Caco-2 (cell line): ENCODE measurements around the gene PSMG3. TPM values are rescaled to one million over a fixed set of nuclear protein-coding genes. Genes with fewer than 3 reads are reported as not detected.
A peak's percentile ranks its signal among the peaks of the same experiment; 100 is the strongest.

Source experiments
- BruUV-seq: library from RNA; stranded (reverse); fragments of 400-500 nt; replicated peaks from 2 replicates; lab custom pipeline; 2021; lab: Mats Ljungman, UMichigan
- CTCF ChIA-PET: fragments of 300-600 bp; sonication (Branson Sonifier 250); formaldehyde crosslinking; loops from one replicate; lab custom pipeline; 2022; ENCODE audit warnings: antibody characterized with exemption; lab: Charles Lee
- POLR2A ChIA-PET: fragments of 300-600 bp; sonication (Branson Sonifier 250); formaldehyde crosslinking; loops from one replicate; lab custom pipeline; 2022; ENCODE audit warnings: antibody characterized with exemption; lab: Charles Lee
- DNase-seq, 2 experiments: peaks; one replicate each; pipeline versions ENCODE4 v3.0.0 to v3.0.0-alpha.2; 2020 to 2022
- H3K27me3 ChIP-seq: replicated peaks from 2 replicates; pipeline ENCODE4 v1.6.0; 2011; ENCODE audit warnings: low read length; ENCODE audit not compliant: control insufficient read depth, insufficient read depth
- H3K36me3 ChIP-seq: 2 replicates; pipeline ENCODE4 v1.5.1; 2011; ENCODE audit warnings: low read length; ENCODE audit not compliant: control insufficient read depth, insufficient read depth
- H3K4me1 ChIP-seq: fragments of 250-450 bp; sonication (Bioruptor Pico); 2 replicates; pipeline ENCODE4 v1.5.1; 2020; ENCODE audit warnings: mild to moderate bottlenecking
- H3K4me3 ChIP-seq: 2 replicates; pipeline ENCODE4 v1.5.1; 2011; ENCODE audit warnings: low read depth, mild to moderate bottlenecking, control low read depth, low read length
- H3K9me3 ChIP-seq: fragments of 250-450 bp; sonication (Bioruptor Pico); 2 replicates; pipeline ENCODE4 v1.5.1; 2020; ENCODE audit warnings: mild to moderate bottlenecking, moderate library complexity
- H3K27ac Mint-ChIP-seq: one replicate; pipeline ENCODE4 v1.8.0; 2022; ENCODE audit warnings: mixed read lengths; ENCODE audit not compliant: unreplicated experiment
- H3K27me3 Mint-ChIP-seq: one replicate; pipeline ENCODE4 v1.8.0; 2022; ENCODE audit warnings: mixed read lengths; ENCODE audit not compliant: insufficient read depth, unreplicated experiment
- H3K36me3 Mint-ChIP-seq: one replicate; pipeline ENCODE4 v1.8.0; 2022; ENCODE audit warnings: mild to moderate bottlenecking, mixed read lengths; ENCODE audit not compliant: insufficient read depth, unreplicated experiment
- H3K4me1 Mint-ChIP-seq: one replicate; pipeline ENCODE4 v1.8.0; 2022; ENCODE audit warnings: low read depth, mixed read lengths; ENCODE audit not compliant: unreplicated experiment
- H3K4me3 Mint-ChIP-seq: one replicate; pipeline ENCODE4 v1.8.0; 2022; ENCODE audit warnings: mild to moderate bottlenecking, moderate library complexity, mixed read lengths; ENCODE audit not compliant: unreplicated experiment
- H3K9me3 Mint-ChIP-seq: one replicate; pipeline ENCODE4 v1.8.0; 2022; ENCODE audit warnings: mixed read lengths; ENCODE audit not compliant: unreplicated experiment
- intact Hi-C: fragments of 100-400 bp; cut with micrococcal nuclease; formaldehyde crosslinking; loops from one replicate; pipeline ENCODE4 v1.10.0; 2022; ENCODE audit not compliant: unreplicated experiment
- total RNA-seq: library from RNA; stranded (reverse); gene quantifications from 2 replicates; pipeline ENCODE4 v1.2.3, GENCODE V29; 2022
- TF ChIP-seq, protein P1 (sequence below), 2 experiments: fragments of 200-600 bp in 1 of 2; IDR thresholded peaks; 1 replicate in 1 of 2; 2 replicates in 1 of 2; pipeline versions ENCODE4 v1.5.1 to v1.8.0; 2011 to 2022; ENCODE audit warnings: antibody characterized with exemption in 1 of 2, control low read depth in 1 of 2, inconsistent platforms in 1 of 2, low read depth in 1 of 2, low read length in 1 of 2, mild to moderate bottlenecking in 1 of 2, moderate library complexity in 1 of 2; ENCODE audit not compliant: insufficient read depth in 1 of 2, severe bottlenecking in 1 of 2, unreplicated experiment in 1 of 2

Gene PSMG3
- total RNA-seq, 1 experiment from 2014 or later, result 35.1 TPM

DNA sequence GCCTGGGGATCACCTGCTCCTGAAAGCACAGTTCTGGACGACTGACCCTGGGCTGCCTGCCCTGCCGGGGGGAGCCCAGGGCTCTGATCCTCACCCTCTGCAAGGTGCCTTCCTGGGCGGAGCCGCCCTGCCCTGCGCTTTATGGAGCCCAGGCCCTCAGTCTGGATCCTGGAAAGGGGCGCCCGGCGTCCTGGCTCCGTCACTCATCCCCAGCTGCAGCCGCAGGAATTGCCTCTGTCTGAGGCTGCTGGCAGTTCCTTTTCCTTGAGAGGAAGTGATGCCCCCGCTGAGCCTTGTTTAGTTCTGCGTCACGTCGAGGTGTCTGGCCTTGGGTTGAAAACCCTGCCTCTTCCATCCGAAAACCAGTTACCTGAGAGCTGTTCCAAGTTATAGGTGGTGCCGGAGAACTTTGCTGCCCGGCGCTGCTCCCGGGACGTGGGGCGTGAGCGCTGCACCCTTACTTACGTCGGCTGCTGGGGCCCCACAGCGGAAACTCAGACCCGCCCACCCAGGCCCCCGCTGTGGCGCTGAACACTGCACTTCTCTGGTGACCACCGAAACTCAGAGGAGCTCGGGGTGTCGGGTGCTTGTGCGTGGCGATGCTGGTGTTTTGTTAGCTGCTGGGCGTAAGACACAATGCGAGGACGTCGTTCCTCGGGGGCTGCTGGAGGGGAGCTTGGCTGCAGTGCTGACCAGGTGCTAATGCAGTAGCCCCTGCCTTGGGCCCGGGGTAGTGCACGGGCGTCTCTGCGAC lies 34.0 kb downstream of the PSMG3 start:
- CTCF ChIA-PET, result interaction anchor here (0.6 to 3.3 kb wide), 2 partner anchors 20 to 645 kb away, joined by 6 to 28 read pairs; partner anchors contain the start of gene TMEM184A
- POLR2A ChIA-PET, result interaction anchor here (0.5 to 2.4 kb wide), 3 partner anchors 20 to 705 kb away, joined by 4 to 31 read pairs (median 5); partner anchors contain the start of gene TMEM184A
- peaks cover 11% of the 10 kb centered on the region for H3K4me1 Mint-ChIP-seq
- no TSS peak for BruUV-seq
- H3K4me3 Mint-ChIP-seq, result peak overlapping the region; percentile 65
- no peaks in the 10 kb centered on the region for H3K27me3 Mint-ChIP-seq
- H3K27ac Mint-ChIP-seq, result peak overlapping the region; percentile 88
- TF ChIP-seq, protein P1, sequence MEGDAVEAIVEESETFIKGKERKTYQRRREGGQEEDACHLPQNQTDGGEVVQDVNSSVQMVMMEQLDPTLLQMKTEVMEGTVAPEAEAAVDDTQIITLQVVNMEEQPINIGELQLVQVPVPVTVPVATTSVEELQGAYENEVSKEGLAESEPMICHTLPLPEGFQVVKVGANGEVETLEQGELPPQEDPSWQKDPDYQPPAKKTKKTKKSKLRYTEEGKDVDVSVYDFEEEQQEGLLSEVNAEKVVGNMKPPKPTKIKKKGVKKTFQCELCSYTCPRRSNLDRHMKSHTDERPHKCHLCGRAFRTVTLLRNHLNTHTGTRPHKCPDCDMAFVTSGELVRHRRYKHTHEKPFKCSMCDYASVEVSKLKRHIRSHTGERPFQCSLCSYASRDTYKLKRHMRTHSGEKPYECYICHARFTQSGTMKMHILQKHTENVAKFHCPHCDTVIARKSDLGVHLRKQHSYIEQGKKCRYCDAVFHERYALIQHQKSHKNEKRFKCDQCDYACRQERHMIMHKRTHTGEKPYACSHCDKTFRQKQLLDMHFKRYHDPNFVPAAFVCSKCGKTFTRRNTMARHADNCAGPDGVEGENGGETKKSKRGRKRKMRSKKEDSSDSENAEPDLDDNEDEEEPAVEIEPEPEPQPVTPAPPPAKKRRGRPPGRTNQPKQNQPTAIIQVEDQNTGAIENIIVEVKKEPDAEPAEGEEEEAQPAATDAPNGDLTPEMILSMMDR (IDR thresholded peaks at IDR 0.05; ENCODE audit: insufficient read depth in 1 of 2, low read depth in 1 of 2, low read length in 1 of 2, severe bottlenecking in 1 of 2, unreplicated experiment in 1 of 2), result no peak
- no peak for DNase-seq
- H3K27me3 ChIP-seq, result no peaks in the 10 kb centered on the region
- no peaks in the 10 kb centered on the region for H3K9me3 ChIP-seq
- H3K9me3 Mint-ChIP-seq, result no peaks in the 10 kb centered on the region
- H3K4me3 ChIP-seq, result no peak overlapping the region
- H3K36me3 ChIP-seq, result no peaks in the 10 kb centered on the region; the same call in 1 of the 2 replicates
- intact Hi-C loops, result no loop called here
- H3K36me3 Mint-ChIP-seq, result peaks cover 60% of the 10 kb centered on the region
- H3K4me1 ChIP-seq, result peaks cover 55% of the 10 kb centered on the region

DNA sequence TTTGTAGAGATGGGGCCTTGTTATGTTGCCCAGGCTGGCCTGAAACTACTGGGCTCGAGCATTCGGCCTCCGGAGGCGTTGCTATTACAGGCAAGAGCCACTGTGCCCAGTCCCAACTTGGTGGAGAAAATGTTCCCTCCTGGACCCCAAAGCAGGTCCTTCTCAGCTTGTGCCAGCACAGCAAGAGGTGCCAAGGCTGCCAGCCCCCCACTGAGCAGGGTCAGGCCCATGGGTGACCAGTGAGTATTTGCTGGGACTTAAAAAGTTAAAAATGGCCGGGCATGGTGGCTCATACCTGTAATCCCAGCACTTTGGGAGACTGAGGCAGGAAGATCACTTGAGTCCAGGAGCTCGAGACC lies 34.8 kb downstream of the PSMG3 start:
- intact Hi-C loops, result no loop called here
- no peaks in the 10 kb centered on the region for H3K9me3 Mint-ChIP-seq
- ChIA-PET POLR2A (no interaction called here), CTCF (interaction anchor here (3.3 kb wide), 1 partner anchor 21 kb away, joined by 28 read pairs; the partner anchor contains the start of gene TMEM184A)
- Histone ChIP-seq H3K4me3 (no peak overlapping the region), H3K27me3 (no peaks in the 10 kb centered on the region), H3K4me1 (peaks cover 55% of the 10 kb centered on the region), H3K36me3 (no peaks in the 10 kb centered on the region; the same call in 1 of the 2 replicates), H3K9me3 (no peaks in the 10 kb centered on the region)
- no TSS peak for BruUV-seq
- no peaks in the 10 kb centered on the region for H3K27me3 Mint-ChIP-seq
- H3K4me1 Mint-ChIP-seq, result peaks cover 11% of the 10 kb centered on the region
- DNase-seq, result no peak
- TF ChIP-seq, protein P1 (IDR thresholded peaks at IDR 0.05; ENCODE audit: insufficient read depth in 1 of 2, low read depth in 1 of 2, low read length in 1 of 2, severe bottlenecking in 1 of 2, unreplicated experiment in 1 of 2), result no peak
- H3K36me3 Mint-ChIP-seq, result peaks cover 52% of the 10 kb centered on the region
- no peak overlapping the region for H3K4me3 Mint-ChIP-seq
- H3K27ac Mint-ChIP-seq, result peak overlapping the region; percentile 95

DNA sequence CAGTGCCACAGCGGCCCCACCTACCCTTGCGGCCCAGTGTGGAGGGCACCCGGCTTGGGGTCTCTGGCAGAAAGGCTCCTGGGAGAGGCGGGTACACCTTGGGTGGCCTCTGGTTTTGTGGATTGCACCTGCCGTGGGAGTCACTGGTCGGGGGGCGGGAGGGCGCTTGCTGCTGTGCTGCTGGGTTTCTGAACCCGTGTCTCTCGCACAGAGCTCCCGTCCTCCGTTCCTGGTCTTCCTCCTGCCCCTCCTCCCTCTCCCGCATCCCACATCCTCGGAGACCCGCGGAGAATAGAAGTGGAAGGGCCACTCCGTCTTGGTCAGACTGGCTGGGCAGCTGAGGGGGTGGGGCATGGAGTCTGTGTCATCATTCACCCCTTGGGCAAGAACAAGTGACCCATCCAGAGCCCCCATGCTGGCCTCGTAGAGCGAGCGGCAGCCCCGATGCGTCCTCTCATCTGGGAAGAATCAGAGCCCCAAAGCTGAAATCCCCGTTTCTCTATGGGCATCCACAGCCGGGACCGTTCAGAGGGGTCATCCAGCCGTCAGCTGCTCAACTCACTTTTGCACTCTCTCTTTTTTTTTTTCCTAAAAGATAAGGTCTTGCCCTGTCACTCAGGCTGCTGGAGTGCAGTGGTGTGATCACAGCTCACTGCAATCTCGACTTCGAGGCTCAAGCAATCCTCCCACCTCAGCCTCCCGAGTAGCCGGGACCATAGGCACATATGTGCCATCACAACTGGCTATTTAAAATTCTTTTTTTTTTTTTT lies 35.3 kb downstream of the PSMG3 start:
- H3K4me3 Mint-ChIP-seq, result no peak overlapping the region
- BruUV-seq, result no TSS peak
- POLR2A ChIA-PET, result interaction anchor here (1.1 kb wide), 1 partner anchor 21 kb away, joined by 4 read pairs; the partner anchor contains the start of gene TMEM184A
- H3K4me1 Mint-ChIP-seq, result peaks cover 11% of the 10 kb centered on the region
- CTCF ChIA-PET, result interaction anchor here (3.3 kb wide), 1 partner anchor 22 kb away, joined by 28 read pairs; the partner anchor contains the start of gene TMEM184A
- Histone ChIP-seq H3K36me3 (no peaks in the 10 kb centered on the region; the same call in 1 of the 2 replicates), H3K4me3 (no peak overlapping the region), H3K27me3 (no peaks in the 10 kb centered on the region), H3K4me1 (peaks cover 55% of the 10 kb centered on the region), H3K9me3 (no peaks in the 10 kb centered on the region)
- no peaks in the 10 kb centered on the region for H3K9me3 Mint-ChIP-seq
- H3K27me3 Mint-ChIP-seq, result no peaks in the 10 kb centered on the region
- H3K27ac Mint-ChIP-seq, result peak overlapping the region; percentile 95
- peaks cover 47% of the 10 kb centered on the region for H3K36me3 Mint-ChIP-seq
- DNase-seq, result no peak
- intact Hi-C loops, result no loop called here
- TF ChIP-seq, protein P1 (IDR thresholded peaks at IDR 0.05; ENCODE audit: insufficient read depth in 1 of 2, low read depth in 1 of 2, low read length in 1 of 2, severe bottlenecking in 1 of 2, unreplicated experiment in 1 of 2), result no peak
